GM18526 (cell line): ENCODE data around the gene MRPS22.

Source experiments
- POLR2A ChIP-seq: IDR thresholded peaks from 3 replicates; pipeline ENCODE4 v1.6.1; 2011; ENCODE audit not compliant: insufficient read length; ENCODE audit errors: extremely low read depth

The MRPS22 gene

GRCh38 chr3:139308560-139308959 lies 35.3 kb upstream of the MRPS22 start:
- TF ChIP-seq POLR2A: no peak

GRCh38 chr3:139309061-139309591 lies 34.7 kb upstream of the MRPS22 start:
- no peak for TF ChIP-seq POLR2A

- TF ChIP-seq POLR2A: no peak
Measured at GRCh38 chr3:139309880-139310279, 33.9 kb upstream of the MRPS22 start.

GRCh38 chr3:139310474-139310933 lies 33.3 kb upstream of the MRPS22 start:
- TF ChIP-seq POLR2A: no peak

GRCh38 chr3:139311557-139311956 lies 32.3 kb upstream of the MRPS22 start:
- no peak for TF ChIP-seq POLR2A

GRCh38 chr3:139312416-139312815 lies 31.4 kb upstream of the MRPS22 start:
- TF ChIP-seq POLR2A: no peak

- no peak for TF ChIP-seq POLR2A
Measured at GRCh38 chr3:139312959-139313358, 30.9 kb upstream of the MRPS22 start.

- TF ChIP-seq POLR2A: no peak
Measured at GRCh38 chr3:139313921-139314320, 29.9 kb upstream of the MRPS22 start.

- TF ChIP-seq POLR2A: no peak
Measured at GRCh38 chr3:139317215-139317614, 26.6 kb upstream of the MRPS22 start.

GRCh38 chr3:139317660-139318430 lies 26.0 kb upstream of the MRPS22 start:
- no peak for TF ChIP-seq POLR2A

GRCh38 chr3:139318431-139318816 lies 25.4 kb upstream of the MRPS22 start:
- TF ChIP-seq POLR2A: no peak

GRCh38 chr3:139318826-139319225 lies 25.0 kb upstream of the MRPS22 start:
- no peak for TF ChIP-seq POLR2A

GRCh38 chr3:139319428-139320402 lies 24.1 kb upstream of the MRPS22 start:
- TF ChIP-seq POLR2A: no peak

- TF ChIP-seq POLR2A: no peak
Measured at GRCh38 chr3:139320551-139321309, 23.1 kb upstream of the MRPS22 start.

GRCh38 chr3:139322346-139322745 lies 21.5 kb upstream of the MRPS22 start:
- TF ChIP-seq POLR2A: no peak
